T follicular helper cell (primary cell): ENCODE data around the gene UPF3A.
"Not testable (repeated sequence)": the region's sequence is repeated elsewhere in the genome, so short reads cannot be mapped to it uniquely, and the experiment has no call there.

Experiments used
- DNase-seq: peaks from one replicate; pipeline ENCODE4 v3.0.0-alpha.2; 2020; ENCODE audit warnings: low read depth
- total RNA-seq, 2 experiments: gene quantifications; one replicate each; lab custom pipeline; 2026; lab: John Stamatoyannopoulos, UW

UPF3A gene, protein sequence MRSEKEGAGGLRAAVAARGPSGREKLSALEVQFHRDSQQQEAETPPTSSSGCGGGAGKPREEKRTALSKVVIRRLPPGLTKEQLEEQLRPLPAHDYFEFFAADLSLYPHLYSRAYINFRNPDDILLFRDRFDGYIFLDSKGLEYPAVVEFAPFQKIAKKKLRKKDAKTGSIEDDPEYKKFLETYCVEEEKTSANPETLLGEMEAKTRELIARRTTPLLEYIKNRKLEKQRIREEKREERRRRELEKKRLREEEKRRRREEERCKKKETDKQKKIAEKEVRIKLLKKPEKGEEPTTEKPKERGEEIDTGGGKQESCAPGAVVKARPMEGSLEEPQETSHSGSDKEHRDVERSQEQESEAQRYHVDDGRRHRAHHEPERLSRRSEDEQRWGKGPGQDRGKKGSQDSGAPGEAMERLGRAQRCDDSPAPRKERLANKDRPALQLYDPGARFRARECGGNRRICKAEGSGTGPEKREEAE
- total RNA-seq = 27.6 to 62.8 reads per million in 2 experiments

DNA sequence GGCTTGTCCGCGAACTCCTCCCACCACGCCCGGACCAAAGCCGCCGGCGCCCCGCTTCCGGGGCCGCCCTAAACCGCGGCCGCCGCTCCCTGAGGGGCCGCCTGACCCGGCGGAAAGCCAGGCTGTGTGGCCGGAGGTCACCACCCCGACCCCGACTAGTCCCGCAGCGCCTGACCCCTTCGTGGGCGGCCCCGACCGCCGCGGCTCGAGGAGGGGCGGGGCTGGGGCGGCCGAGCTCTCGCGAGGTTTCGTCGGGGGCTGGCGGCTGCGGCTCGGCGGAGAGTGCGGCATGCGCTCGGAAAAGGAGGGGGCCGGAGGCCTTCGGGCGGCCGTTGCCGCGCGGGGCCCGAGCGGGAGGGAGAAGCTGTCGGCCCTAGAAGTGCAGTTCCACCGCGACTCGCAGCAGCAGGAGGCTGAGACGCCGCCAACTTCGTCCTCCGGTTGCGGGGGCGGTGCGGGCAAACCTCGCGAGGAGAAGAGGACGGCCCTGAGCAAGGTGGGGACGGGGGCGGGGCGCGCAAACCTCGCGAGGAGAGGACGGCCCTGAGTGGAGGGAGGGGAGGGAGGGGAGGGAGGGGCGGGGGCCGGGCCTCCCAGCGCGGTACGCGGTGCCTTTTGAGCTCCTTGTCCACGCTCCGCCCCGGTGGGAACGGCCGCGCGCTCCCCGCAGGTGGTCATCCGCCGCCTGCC, at the start of gene UPF3A:
Gene UPF3A, plus strand, starts transcription at position 251 of the 690 bp plus-strand sequence. Its CDS starts 39 bp downstream, at position 290.
- DNase-seq = peak; percentile 83

DNA sequence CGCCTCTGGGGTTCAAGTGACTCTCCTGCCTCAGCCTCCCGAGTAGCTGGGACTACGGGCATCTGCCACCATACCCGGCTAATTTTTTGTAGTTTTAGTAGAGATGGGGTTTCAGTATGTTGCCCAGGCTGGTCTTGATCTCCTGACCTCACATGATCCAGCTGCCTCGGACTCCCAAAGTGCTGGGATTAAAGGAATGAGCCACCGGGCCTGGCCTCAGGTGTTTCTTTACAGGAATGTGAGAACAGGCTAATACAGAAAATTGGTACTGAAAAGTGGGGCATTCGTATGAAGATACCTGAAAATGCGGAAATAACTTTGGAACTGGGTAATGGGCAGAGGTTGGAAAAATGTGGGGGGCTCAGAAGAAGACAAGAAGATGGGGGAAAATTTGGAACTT, 49.5 kb upstream of the UPF3A start:
- DNase-seq = no peak

DNA sequence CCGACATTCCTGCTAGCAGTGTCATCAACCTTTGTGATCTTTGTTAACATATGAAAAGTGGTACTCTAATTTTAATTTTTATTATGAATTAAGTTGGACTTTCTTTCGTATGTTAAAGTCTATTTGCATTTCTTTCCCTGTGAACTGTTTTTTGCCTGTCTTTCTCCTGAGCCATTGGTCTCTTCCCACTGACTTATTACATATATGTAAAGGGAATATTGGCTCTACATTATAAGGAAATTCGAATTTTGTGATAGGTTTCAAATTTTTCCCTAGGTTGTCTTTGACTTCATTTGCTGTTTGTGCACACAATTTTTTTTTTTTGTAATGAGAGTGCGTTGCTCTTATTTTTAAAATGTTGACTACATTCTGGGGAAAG, 47.1 kb upstream of the UPF3A start:
- no peak for DNase-seq

DNA sequence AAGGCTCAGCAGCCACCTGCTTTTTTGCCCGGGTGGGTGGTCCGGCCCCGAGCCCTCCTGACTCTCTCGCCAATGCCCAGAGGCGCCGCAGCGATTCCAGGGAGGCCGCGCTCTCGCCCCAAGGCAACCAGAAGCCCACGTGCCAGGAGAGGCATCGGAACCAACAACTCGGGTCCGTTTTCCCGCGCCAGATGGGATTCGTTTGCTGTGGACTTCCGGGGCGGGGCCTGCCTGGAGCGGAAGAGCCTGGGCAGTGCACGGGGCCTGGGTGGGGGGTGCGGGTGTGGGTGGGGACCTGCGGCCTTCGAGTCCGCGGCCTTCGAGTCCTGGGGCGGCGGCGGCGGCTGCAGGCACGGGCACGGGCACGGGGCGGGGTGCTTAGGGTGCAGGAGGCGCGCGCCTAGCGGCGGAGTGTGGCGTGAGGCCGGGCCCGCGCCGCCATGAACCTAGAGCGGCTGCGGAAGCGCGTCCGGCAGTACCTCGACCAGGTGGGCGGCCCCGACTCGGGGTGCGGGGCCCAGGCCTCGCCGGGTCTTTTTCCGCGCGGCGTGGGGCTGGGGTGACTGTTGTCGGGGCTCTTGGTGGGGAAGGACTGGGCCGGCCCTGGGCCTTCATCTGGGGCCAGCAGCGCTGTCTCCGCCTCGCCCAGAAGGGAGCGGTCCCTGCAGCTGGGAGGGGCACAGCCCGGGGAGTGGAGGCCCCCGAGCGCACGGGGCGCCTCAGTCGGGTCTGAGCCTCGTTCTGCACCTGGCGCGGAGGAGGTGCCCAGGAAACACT, 46.6 kb upstream of the UPF3A start, which contains the start of gene CDC16:
Gene CDC16, plus strand, starts transcription at position 253 of the 777 bp plus-strand sequence. Its CDS starts 188 bp downstream, at position 441.
- DNase-seq = peak; percentile 58

DNA sequence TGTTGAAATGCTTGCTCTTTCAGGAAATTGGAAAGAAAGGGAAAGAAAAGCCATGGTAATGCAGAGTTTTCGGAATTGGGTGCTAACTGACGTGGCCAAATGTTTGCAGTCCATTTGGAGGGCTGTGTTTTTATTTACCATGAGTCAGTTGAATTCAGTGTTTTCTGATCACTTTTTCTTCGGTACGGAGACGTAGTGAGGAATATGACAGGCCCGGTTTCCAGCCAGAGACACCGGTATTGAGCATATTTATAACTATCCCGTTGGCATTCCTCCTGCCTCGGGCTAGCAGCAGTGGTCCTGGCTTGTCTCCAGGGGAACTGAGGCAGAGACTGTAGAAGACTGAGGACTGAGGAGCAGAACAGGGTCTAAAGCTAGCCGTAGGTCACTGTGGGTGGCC, 45.7 kb upstream of the UPF3A start:
- no peak for DNase-seq

DNA sequence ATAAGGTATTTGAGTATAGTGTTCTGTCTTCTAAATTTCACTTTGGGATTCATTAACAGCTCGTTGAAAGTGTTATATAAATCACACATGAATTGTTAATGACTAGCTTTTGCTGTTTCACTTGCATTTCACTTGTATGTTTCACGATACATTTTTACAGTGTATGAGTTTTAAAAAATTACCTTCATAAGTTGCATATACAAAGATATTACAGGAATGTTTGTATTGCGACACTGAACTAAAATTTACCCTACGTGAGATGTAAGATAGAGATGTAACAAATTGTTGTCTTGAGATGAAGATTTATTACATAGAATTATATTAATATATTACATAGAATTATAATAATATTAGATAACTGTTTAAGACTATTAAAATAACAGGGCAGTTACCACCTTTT, 45.2 kb upstream of the UPF3A start:
- no peak for DNase-seq

DNA sequence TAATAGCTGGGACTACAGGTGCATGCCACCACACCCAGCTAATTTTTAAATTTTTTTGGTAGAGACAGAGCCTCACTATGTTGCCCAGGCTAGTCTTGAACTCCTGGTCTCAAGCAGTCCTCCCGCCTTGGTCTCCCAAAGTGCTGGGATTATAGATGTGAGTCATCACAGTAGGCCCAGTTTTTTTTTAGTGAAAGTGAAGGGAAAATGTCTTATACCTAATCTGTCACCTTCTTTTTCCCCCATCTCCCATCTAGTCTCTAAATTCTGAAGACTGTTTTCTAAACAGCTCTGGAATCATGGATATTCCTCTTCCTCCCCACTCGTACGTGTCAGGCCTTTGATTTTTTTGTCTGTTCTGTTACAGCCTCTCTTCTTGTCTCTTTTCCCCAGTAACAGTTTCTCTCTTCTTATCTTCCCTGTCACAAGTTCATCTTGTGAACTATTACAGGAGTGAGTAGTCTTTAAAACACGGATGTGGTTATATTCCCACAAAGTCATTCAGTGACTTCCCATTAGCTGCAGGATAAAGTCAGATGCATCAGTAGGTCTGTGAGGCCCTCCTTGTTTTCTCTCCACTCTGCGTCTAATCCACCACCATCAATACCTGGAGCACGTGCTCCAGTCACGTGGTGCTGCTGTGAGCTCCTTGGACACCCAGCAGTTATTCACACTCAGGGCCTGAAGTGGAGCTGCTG, 43.8 kb upstream of the UPF3A start:
- DNase-seq = no peak

DNA sequence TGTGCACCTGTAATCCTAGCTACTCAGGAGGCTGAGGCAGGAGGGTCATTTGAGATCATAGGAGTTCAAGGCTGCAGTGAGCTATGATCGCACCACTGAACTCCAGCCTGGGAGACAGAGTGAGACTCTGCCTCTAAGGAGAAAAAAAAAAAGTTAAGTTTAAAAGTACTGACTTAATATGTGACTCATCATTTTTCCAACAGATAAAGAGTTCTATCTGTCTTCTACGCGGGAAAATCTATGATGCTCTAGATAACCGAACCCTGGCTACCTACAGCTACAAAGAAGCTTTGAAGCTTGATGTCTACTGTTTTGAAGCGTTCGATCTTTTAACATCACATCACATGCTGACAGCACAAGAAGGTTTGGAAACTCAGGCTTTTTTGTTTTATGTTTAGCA, 39.5 kb upstream of the UPF3A start:
- no peak for DNase-seq

DNA sequence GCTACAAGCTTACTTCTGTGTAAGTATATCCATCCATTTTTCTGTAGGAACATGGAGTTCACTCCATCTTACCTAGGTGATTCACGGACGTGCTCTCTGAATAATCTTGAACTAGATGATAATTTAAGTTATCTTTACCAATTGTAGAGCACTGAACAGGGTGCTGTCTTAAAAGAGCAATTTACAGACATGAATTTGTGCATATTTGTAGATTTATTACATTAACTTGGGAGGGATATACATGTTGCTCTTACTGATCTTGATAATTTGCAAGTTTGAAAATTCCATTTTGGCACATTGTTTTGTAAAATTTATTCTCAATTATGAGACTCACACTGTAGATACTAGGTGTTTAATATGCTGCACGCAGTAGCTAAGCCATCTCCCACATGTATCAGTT, 37.4 kb upstream of the UPF3A start:
- no peak for DNase-seq

DNA sequence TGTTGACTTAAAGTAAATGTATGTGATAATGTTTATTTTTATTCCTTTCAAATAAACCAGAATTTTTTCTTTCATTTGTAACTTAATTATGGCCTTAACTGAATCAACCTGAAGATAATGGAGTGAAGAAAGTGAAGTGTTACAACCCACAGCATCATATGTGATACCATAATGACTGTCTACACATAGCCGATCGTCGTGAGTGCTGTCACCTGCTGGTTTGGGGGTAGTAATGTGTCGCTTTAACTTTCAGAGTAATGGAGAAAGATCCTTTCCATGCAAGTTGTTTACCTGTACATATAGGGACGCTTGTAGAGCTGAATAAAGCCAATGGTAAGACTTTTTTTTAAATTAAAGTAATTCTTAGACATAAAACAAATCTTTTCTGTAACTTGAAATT, 36.8 kb upstream of the UPF3A start:
- DNase-seq = no peak

DNA sequence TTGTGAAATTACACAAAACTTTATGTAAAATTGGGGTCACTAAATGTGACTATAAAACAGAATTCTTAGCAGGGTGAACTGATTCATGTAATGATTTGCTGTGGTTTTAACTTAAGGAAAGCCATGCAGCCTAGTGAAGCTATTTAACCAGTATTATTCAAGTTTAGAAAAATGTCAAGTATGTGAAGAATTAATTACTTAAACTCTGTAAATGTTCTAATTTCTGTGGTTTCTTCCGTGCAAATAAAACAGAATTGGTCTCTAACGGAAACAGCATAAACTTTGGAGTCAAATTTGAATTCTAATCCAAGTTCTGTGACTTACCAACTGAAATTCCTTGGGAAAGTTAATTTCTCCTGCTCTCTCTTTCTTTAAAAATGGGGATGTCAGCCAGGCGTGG, 33.4 kb upstream of the UPF3A start:
- no peak for DNase-seq

DNA sequence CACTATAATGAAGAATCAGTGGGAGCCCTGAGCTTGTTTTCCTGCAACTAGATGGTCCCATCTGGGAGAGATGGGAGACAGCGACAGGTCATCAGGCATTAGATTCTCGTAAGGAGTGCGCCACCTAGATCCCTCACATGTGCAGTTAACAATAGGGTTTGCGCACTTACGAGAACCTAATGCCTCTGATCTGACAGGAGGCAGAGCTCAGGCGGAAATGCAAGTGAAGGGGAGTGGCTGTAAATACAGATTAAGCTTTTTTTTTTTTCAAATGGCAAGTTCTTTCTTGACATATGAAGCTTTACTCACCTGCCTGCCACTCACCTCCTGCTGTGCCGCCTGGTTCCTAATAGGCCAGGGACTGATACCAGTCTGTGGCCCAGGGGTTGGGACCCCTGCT, 32.3 kb upstream of the UPF3A start:
- DNase-seq = no peak

DNA sequence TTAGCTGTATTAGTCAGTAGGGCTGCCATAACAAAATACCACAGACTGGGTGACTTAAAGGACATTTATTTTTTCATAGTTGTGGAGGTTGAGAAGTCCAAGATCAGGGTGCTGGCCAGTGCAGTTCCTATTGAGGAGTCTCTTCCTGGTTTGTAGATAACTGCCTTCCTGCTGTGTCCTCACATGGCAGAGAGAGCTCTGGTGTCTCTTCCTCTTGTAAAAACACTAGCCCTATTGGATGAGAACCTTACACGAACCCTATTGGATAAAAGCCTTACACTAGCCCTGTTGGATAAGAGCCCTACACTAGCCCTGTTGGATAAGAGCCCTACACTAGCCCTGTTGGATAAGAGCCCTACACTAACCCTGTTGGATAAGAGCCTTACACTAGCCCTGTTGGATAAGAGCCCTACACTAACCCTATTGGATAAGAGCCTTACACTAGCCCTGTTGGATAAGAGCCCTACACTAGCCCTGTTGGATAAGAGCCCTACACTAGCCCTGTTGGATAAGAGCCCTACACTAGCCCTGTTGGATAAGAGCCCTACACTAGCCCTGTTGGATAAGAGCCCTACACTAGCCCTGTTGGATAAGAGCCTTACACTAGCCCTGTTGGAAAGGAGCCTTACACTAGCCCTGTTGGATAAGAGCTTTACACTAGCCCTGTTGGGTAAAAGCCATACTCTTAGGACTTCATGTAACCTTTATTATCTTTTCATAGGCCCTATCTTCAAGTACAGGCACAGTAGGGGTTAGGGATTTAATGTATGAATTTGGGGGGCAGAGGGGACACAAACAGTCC, 29.6 kb upstream of the UPF3A start:
- not testable (repeated sequence) for DNase-seq

DNA sequence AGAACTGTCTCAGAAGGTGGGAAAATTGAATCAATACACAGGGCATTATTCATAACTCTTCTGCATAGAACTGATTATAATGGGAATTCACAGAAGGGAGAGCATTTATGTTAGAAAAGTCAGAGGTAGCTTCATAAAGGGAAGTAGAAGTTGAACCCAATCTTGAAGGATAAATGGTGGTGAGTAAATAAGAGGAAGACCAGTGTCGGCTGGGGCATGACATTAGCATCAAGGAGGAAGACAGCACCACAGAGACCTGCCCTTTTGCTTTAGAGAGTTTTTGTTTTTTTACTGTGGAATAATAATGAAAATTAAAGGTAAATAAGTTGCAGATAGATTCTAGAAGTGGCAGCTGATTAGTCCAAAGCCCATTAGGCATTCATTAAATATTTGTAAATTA, 24.9 kb upstream of the UPF3A start:
- no peak for DNase-seq

DNA sequence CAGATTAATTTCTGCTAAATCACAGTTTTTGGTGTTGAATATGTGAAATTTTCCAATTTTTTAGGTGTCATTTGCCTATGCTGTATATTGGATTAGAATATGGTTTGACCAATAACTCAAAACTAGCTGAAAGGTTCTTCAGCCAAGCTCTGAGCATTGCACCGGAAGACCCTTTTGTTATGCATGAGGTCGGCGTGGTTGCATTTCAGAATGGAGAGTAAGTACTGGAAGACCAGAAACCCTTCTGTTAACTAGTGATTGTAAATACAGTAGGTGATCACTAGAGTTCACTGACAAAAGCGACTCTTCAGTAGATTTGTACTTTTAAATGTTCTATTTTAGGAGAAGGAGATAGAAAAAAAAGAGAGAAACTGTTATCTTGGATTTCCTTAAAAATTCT, 24.4 kb upstream of the UPF3A start:
- no peak for DNase-seq

DNA sequence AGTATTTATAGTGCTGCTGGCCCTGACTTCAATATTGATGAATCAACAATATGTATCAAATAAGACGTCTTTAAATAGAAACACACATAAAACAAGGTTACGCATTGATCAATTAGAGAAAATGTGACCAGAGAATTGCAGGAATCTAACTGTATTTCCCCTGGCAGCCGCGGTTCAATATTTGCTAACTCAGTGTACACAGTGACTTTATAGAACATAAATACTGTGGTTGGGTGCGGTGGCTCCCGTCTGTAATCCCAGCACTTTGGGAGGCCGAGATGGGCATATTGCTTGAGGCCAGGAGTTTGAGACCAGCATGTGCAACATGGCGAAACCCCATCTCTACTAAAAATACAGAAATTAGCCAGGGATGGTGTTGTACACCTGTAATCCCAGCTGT, 22.8 kb upstream of the UPF3A start:
- DNase-seq = no peak

DNA sequence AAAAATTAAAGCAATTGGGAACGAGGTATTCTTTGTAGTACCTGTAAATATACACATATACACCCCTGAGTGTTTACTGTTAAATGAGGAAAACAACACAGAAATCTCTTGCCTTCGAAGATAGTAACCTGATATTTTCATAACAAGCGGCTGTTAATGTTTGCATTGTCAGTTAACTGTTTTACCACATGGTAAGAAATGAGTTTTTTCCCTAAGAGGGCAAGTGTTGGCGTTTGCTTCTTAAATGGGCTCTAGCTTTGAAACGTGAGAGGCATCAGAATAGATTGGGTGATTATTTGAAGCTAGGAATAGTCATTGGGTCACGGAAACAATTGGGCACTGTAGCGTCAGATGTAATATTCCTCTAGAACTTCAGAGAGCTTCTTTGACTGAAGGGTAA, 22.0 kb upstream of the UPF3A start:
- DNase-seq = no peak

DNA sequence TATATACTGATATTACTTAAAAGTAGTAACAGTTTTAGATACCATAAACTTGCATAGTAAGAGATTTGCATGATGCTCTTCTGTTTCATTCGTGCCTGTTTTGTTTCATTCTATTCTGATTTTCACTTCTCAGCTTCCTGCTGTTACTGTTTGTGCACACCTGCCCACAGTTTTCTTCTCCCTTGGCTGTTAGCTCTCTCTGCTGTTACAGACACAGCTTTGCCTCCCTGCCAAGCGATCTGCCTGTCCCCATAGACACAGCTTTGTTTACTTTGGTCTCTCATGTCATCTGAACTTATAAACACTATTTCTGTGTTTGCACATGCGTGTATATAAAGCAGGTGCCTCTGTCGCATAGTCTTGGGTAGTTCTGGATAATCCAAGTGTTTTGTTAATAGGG, 21.4 kb upstream of the UPF3A start:
- DNase-seq = no peak

DNA sequence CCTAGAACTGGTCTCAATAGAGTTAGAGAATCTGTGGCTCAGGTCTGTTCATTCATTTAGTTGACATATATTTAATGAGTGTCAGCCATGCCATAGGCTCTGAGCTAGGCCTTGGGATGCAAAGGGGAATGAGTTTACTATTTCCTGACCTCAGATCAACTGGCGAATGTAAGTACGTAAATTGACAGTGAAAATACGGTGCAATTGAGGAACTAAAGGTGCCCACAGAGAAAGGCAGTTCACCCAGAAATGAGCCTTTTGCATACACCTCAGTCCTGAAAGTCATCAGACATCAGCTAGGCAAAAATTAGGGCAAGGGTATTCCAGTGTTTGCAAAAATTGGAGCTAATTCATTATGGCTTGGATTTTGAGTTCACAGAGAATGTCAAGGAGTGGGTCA, 20.6 kb upstream of the UPF3A start:
- no peak for DNase-seq

DNA sequence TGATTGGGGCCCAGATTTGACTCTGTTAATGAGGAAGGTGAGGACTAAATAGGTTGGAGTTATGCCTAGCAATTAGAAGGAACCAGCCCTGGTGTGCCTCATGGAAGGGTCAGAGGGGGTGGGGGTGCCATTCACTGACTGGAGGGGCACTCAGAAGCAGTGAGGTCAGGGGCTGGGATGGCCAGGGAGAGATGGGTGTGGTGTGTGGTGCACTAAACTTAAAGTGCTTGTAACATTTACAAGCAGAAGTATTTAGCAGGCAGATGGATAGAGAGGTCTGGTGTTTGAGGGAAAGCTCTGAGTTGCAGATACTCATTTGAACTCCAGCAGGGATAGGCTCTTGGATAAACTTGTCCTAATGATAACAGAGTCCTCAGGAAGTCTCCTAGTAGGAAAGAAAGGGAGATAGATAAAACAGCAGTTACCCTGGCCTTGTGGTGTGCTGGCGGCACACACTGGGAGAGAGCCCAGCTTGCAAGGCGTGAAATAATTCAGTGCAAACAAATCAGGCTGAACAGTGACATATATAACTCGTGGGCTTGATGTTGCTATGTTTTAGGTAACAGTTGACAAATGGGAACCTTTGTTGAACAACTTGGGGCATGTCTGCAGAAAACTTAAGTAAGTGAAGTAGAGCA, 20.0 kb upstream of the UPF3A start:
- DNase-seq = no peak

DNA sequence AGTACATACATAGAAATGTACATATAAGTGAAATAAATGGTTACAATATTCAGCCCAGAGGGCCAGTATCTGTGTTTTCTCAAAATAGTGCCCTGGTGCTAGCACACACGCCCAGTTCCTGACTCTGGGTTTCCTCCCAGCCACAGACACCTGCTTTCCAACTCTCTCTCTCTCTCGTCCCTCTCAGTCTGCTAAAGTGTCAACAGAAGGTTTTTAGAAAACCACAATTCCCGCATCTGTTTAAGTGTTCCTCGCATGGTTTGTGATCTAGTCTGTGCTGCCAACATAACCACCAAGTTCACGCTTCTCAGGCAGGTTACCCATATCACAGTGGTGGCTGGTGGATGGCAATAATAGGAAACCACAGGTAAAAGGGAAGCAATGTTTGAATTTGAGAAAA, 17.8 kb upstream of the UPF3A start:
- no peak for DNase-seq
